ENCODE measurements around the gene TGFBR3.

Gene TGFBR3

GRCh38 chr1:91777196-91777595 is 108.8 kb downstream of the TGFBR3 start:
- DNase-seq = no peak

GRCh38 chr1:91776068-91776794 is 109.7 kb downstream of the TGFBR3 start:
- no peak for DNase-seq

DNA sequence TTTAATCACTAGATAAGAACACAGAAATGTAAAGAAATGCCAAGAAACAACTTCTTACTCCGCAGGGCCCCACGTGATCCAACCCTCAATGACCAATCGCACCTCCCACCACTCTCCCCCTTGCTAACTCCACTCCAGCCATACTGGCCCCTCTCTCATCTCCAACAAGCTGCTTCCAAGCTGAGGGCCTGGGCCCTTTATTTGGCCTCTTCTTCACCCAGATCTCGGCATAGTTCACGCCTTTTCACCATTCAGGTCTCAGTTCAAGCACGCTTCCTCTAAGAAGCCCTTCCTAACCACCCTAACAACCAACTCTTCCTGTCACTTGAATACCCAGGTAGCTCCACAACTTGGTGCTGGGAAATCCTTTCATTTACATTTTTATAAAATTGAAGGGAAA is 110.7 kb downstream of the TGFBR3 start:
- DNase-seq = no peak

DNA sequence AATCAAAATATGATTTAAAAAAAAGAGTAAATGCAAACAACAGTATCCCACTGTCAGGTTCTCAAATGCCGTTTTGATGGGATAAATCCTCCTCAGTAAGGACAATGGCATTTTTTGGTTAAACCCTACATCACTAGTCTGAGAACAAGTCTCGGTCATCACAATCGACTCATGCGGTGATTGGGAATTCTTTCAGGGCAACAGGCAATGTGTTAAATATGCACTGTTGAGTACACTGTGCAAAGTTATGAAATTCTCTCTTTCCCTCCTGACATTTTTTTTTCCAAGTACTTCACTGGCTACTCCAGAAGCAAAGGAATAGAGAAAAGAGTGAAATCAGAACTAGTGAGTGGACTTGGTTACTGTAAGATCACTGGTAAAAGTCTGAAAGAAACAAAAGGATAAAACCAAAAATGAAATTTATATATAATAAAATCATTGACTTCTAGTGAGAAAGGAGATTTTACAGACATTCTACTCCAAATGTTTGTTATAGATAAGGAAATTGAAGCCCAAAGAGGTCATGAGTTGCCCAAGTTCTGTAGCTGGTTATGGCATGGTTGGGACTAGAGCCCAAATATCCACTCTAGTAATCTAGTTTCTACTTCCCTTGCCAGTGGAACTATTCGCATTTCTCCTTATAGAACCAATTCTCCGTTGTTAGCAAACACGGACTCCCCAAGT is 111.3 kb downstream of the TGFBR3 start:
- no peak for DNase-seq

DNA sequence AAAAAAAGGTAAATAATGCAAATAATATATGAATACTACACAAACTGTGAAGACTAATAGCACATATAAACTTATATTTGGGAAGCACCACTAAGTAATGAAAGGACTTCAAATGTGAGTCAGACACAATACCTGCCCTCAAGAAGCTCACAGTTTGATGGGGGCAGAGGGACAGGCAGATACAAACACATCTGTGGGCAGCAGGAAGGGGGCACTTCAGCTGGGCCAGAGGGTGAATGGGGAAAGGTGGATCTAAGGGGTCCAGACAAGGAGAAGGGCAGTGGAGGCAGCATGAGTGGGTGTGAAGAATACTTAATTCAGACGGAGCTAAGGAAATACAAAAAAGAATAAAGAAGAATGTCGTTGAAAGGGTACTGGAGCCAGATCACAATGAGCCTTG is 114.2 kb downstream of the TGFBR3 start:
- no peak for DNase-seq

DNA sequence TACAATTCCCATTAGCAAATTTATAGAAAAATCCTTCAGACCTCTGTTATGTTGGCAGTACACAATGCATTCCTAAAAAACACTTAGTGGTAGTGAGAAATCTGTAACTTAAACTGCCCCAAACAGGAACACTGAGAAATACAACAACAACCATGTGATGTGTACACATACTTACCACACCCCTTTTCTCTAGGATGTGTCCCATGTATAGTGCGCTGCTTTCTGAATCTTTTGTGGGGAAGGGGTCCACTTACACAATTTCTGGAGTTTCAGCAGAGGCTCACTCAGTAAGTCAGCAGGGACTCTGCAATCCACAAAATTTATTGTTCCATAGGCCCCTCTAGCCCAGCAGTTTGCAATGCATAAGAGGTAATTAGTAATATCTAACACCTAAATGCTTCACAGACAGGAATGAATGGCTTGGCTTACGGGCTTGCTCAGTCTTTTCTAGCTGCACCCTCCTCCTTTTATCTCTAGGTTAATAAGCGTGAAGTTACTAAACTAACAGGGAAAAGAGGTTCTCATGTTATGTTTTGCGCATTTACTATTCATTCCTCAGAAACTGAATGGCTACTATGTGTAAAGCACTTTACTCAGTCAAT is 115.2 kb downstream of the TGFBR3 start:
- no peak for DNase-seq

- no peak for DNase-seq
These were observed 116.2 kb downstream of the TGFBR3 start for GRCh38 chr1:91769742-91770141.

GRCh38 chr1:91768786-91769725 is 116.9 kb downstream of the TGFBR3 start:
- DNase-seq = no peak

DNA sequence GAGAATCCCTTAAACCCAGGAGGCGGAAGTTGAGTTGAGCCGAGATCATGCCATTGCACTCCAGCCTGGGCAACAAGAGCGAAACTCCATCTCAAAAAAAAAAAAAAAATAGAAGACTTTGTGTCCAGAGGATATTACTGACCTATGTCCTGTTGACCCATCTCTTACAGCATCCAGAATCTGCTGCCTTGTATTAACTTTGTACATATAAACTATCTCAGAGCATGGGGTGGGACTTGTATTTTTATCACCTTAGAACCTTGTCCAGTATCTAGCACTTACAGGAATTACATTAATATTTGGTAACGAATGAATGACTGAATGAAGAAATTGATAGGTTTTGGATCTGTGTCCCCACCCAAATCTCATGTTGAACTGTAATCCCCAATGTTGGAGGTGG is 117.8 kb downstream of the TGFBR3 start:
- no peak for DNase-seq

DNA sequence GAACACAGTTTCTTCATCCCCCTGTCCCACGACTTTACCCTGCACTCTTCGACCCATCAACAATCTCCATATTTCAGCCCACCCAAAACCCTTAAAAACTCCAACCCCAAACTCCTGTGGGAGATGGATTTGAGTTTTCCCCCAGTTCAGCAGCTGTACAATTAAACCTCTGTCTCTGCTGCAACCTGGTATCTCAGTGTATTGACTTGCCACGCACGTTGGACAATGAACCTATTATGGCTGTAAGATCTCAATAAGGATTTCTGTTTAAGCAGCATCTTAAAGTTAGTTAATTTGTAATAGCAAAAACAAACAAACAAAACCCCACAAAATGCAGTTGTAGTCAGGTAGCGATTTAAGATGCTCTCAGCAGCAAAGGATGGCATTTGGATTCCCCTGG is 119.1 kb downstream of the TGFBR3 start:
- DNase-seq = no peak

DNA sequence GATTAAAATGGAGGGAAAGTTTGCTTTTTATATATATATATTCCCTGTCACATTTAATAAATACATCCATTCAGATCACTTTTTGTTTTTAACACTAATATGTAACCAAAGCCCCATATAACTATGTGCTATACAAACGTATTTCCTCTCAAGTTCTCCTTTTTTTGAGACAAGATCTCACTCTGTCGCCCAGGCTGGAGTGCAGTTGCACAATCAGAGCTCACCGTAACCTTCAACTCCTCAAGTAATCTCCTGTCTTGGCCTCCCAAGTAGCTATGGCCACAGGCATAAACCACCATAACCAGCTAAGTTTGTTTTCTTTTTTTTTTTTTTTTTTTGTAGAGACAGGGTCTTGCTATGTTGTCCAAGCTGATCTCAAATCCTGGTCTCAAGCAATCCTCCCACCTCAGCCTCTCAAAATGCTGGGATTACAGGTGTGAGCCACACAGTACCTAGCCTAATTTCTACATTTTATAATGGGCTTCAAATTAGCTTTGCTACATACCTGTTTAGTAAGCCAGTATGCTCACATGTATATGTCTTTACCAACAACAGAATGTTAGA is 120.0 kb downstream of the TGFBR3 start:
- DNase-seq = no peak

- DNase-seq = no peak
These were observed 120.7 kb downstream of the TGFBR3 start for GRCh38 chr1:91765293-91765692.

DNA sequence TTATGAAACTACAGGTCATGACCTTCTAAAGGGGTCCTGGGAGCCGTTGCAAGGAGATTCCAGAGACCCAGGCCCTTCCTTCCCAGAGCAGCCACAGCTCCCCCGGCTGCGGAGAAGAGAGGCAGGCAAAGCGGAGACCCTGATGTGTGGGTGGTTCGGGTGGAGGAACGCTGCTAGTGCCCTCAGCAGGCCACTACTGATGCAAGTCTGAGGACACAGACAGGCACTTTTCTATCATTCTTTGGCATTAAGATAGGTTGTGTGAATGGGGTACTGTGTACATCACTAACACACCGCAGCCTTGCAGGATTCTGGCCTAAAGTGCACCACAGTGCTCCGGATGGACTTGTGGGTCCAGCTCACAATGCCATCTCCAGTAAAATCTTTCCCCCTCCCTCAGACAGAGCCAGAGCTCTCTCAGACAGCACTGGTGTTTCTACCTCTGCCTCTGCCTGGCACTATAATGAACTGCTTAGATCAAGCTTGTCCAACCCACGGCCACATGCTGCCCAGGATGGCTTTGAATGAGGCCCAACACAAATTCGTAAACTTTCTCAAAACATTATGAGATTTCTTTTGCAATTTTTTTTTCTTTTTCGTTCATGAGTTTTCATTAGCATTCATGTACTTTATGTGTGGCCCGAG is 121.4 kb downstream of the TGFBR3 start:
- DNase-seq = no peak

DNA sequence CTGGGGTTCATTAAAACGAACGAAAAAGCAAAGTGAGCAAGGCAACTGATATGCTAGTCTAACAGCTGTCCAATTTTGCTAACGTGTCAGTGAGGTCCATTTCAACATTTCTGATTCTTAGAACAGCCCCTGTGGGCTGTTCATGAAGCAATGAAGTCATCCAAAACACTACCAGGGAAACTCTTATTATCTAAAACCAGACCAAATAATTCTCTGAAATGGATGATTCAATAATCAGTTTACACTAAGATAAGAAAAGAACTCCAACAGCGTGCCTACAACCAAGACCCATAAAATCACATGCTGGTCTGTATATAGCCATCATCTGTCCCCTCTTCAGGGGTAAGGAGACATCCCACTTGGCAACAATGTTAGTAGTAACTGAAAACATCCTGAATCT is 122.7 kb downstream of the TGFBR3 start:
- DNase-seq = no peak

- no peak for DNase-seq
These were observed 124.6 kb downstream of the TGFBR3 start for GRCh38 chr1:91761295-91761721.

DNA sequence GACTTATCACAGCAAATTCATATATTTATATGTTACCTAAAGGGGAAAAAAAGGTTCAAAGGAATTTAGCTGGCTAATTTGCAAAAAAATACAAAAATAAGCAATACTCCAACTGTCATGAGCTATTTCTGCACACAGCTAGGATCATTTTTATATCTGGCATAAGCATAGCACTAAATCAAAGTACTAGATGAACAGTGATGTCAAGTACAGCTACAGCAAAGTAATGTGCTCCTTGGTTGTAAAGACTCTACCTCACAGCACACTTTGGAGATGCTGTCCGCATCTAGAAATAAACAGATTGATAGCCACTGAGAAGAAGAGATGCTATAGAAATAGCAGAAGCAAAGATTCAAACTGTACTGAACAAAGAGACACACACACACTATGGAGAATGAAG is 125.4 kb downstream of the TGFBR3 start:
- no peak for DNase-seq

DNA sequence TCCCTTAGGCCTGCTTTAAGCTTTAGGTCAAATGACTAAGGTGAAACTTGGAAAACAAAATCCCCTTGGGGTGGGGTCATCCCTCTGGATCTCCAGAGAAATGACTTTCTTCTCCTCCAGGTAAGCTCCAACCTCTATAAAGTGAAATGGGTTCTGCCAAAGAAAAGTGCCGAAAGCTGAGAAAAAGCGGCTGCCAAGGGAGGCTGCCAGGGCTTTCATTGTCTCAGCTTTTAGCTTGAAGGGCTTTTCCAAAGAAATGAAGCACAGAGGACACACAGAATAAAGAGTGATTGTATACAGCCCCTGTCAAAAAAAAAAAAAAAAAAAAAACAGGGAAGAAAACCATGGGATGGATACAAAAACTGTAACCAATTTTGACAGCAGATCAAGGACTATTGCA is 126.9 kb downstream of the TGFBR3 start:
- DNase-seq = no peak

- no peak for DNase-seq
These were observed 128.0 kb downstream of the TGFBR3 start for GRCh38 chr1:91757763-91758460.

DNA sequence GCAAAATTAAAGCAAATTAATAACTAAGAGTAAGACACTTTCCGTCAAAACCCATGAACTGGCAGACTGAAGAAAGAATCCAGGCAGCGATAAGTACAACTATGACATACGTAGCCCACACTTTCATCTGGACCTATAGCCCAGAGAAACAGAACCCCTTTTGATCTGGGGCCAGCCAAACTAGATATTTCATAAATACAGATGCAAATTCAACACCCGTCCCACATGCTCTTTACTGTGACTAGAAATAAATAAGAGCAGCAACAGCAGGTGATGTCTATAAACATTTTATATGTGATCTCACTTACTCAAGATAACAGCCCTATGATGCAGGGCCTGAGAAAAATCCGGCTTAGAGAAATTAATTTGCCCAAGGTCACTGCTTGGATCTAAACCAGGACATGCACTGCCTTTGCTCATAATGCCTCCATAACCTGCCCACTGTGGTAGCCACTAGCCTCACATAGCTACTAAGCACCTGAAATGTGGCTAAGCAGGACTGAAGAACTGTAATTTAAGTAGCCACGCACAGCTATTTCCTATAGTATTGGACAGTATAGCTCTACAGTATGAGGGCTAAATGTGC is 130.2 kb downstream of the TGFBR3 start:
- no peak for DNase-seq

GRCh38 chr1:91754816-91755580 is 131.0 kb downstream of the TGFBR3 start:
- DNase-seq = no peak

Data from activated gamma-delta T cell (primary cell).